GM12865 (cell line): ENCODE results near the gene TARS1.

Experiments
- DNase-seq: peaks from one replicate; pipeline ENCODE4 v3.0.0; 2010; ENCODE audit warnings: low read depth
- H3K4me3 ChIP-seq: 2 replicates; pipeline ENCODE4 v1.5.1; 2011; ENCODE audit warnings: mild to moderate bottlenecking, low read depth, low read length, control low read depth
- TF ChIP-seq, protein P1 (sequence below): IDR thresholded peaks from 2 replicates; pipeline ENCODE4 v1.5.1; 2011; ENCODE audit warnings: low read length, control low read depth, low read depth, inconsistent platforms; ENCODE audit not compliant: insufficient read depth; ENCODE audit errors: missing control alignments

The TARS1 gene

DNA sequence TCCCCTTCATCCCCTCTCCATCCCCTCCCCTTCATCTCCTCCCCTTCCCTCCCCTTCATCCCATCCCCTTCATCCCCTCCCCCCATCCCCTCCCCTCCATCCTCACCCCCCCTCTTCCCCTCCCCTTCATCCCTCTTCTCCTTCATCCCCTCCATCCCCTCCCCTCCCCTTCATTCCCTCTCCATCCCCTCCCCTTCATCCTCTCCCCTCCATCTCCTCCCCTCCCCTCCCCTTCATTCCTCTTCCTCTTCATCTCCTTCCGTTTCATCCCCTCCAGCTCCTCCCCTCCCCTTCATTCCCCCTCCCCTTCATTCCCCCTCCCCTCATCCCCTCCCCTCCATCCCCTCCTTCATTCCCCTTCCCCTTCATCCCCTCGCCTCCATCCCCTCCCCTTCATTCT, 40.1 kb downstream of the TARS1 start:
- H3K4me3 ChIP-seq: no peak overlapping the region
- no peak for DNase-seq
- TF ChIP-seq, protein P1, sequence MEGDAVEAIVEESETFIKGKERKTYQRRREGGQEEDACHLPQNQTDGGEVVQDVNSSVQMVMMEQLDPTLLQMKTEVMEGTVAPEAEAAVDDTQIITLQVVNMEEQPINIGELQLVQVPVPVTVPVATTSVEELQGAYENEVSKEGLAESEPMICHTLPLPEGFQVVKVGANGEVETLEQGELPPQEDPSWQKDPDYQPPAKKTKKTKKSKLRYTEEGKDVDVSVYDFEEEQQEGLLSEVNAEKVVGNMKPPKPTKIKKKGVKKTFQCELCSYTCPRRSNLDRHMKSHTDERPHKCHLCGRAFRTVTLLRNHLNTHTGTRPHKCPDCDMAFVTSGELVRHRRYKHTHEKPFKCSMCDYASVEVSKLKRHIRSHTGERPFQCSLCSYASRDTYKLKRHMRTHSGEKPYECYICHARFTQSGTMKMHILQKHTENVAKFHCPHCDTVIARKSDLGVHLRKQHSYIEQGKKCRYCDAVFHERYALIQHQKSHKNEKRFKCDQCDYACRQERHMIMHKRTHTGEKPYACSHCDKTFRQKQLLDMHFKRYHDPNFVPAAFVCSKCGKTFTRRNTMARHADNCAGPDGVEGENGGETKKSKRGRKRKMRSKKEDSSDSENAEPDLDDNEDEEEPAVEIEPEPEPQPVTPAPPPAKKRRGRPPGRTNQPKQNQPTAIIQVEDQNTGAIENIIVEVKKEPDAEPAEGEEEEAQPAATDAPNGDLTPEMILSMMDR: no peak

DNA sequence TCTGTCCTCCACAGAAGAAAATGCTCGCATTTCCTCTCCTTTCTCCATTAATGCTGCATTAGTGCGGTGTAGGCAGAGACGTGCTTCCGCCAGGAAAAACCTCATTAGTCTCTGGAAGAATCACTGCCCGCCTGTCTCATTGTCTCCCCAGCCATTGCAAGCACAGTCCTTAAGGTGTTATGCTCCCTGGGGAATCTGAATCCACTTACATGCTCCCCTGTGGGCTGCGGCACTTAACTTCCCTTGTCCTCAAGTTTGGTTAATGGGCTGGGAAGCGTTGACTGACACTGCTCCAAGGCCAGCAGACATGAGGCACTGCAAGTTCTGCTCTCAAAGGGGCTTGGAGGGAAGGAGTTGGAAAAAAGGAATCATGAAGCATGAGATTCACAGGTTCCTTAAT, 41.6 kb downstream of the TARS1 start:
- DNase-seq: no peak
- TF ChIP-seq, protein P1: no peak
- H3K4me3 ChIP-seq: no peak overlapping the region

DNA sequence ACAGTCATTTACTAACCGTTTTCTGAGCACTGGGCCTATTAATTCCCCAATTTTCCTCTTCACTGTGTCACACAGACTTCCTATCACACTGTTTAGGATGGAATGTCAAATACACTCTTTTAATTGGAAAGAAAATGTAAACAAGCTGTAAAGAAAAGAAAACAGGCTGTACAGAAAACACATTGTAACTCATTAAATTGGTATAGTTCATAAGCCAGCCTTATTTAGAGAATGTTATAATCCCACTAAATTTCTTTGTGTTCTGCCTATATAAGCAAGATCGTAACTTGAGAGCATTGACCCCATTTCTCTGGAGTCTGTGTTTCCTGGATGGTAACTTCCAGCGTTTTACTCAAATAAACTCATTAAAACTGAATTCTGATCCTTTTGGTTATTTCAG, 46.5 kb downstream of the TARS1 start:
- TF ChIP-seq, protein P1: no peak
- H3K4me3 ChIP-seq: no peak overlapping the region
- DNase-seq: no peak

DNA sequence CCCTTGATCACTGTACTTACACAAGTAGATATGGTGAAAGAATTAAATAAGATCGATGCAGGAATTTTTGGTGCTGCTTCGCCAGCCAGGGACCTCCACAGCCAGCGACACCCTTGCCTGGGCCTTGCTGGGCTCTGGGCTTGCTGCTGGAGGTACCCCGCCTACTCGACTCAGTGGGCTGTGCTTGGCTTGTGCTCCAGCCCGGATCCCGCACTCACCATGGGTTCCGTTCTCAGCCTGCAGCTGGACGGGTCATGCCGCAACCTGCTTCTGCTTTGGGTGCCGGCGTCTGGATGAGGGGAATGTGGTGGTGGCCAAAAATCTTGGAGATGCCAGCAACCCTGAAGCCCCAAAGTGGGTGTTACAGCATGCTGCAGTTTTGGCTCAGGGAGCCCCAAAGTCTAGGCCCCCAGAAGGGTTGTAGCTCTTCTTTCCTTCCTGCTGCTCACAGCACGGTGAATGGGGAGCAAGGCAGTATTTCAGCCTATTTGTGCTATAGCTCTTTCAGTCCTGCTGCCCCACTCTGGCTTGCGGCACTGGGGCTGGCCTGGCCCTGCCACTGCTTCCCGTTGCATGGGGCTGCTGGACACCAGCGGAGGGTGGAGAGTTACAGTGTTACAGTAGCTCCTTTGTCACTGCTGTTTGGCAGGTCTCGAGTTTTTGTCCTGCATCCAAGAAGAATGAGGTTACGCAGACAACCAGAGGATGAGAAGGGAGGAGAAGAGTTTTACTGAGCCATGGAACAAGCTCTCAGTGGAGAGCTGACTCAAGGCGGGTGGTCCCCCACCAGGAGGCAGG, 48.0 kb downstream of the TARS1 start:
- no peak for DNase-seq

DNA sequence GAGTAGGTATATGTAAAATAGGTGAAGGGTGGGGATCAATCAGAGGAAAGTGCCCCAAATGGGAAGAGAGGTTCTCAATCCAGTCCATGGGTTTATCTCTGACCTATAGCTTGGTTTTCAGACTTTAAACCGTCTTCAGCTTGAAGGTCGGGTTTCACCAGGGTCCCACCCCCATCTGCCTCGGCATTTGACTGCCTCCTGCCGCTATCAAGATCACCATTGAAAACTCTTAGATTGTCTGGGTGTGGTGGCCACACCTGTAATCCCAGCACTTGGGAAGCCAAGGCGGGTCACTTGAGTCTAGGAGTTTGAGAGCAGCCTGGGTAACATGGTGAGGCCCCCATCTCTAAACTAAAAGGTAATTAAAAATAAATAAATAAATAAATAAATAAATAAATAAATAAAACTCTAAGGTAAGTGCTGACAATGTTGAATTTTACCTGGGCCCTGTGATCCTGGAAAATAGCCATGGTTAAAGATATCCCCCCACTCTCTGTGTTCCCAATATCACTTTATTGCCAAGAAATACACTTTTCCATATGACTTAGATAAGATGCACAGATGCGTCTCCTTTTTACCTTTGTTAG, 48.8 kb downstream of the TARS1 start:
- TF ChIP-seq, protein P1: no peak
- DNase-seq: no peak
- no peak overlapping the region for H3K4me3 ChIP-seq

More for the DNA sequence above, 48.0 kb downstream of the TARS1 start:
- no peak overlapping the region for H3K4me3 ChIP-seq
- TF ChIP-seq, protein P1: no peak

DNA sequence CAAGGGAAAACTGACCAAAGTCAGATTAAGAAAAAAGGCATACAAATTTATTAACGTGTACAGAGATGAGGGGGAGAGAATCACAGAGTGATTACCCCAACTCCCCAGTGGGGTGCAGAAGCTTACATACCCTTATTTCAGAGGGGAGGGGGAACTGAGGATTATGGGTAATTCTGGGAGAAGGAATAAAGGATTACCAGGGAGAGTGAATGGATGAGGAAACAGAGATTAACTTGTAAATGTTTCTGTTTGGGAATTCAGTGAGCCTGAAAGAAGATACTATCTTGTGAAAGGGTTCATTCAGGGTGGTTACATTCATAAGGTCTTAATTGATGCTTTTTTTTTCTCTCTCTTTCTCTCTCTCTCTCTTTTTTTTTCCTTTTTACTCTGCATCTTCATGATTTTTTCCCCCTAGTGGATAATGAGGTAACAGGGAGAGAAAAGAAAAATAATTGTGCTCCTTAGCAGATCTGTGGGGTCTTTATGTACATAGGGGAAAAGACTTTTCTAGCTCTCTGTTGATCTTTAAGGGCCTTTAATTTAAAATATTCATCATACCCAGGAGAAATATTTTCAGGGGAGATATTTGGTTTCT, 49.4 kb downstream of the TARS1 start:
- TF ChIP-seq, protein P1: no peak
- DNase-seq: no peak
- no peak overlapping the region for H3K4me3 ChIP-seq
